Fibroblast of villous mesenchyme (primary cell): ENCODE results near the gene GLI1. TPM values are rescaled to one million over a fixed set of nuclear protein-coding genes. Genes with fewer than 3 reads are reported as not detected.
A peak's percentile ranks its signal among the peaks of the same experiment; 100 is the strongest.

Source experiments
- DNase-seq: peaks from one replicate; pipeline ENCODE4 v3.0.0-alpha.2; 2010; ENCODE audit warnings: low read depth
- H3K4me3 ChIP-seq: 2 replicates; pipeline ENCODE4 v1.5.1; 2011; ENCODE audit warnings: low read depth, mild to moderate bottlenecking, low read length
- total RNA-seq: library from RNA; depleted of rRNA; stranded (reverse); fragments of >200 nt; gene quantifications from 2 replicates; pipeline ENCODE4 v1.2.3, GENCODE V29; 2012
- TF ChIP-seq, protein P1 (sequence below): IDR thresholded peaks from 2 replicates; pipeline ENCODE4 v1.5.1; 2012; ENCODE audit warnings: low read depth, mild to moderate bottlenecking, low read length; ENCODE audit not compliant: insufficient read depth

The GLI1 gene
- total RNA-seq, 1 donor, result 0.86 TPM

DNA sequence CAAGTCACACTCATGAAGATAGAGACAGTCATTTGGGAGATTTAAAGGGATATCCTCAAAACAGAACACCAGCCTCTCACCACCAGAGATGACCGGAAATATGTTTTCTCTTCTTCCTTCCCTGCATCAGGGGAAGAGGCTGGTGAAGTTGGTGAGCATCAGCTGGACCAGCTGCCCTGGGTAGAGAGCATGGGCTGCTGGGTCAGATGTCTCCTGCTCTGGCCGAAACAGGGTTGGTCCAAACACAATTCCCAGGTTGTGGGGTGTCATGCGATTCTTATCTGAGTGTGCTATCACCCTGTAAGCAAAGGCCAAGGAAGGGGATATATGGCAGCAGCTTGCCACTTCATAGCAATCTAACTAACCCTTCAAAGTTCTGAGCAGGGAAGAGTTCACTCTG, 12.8 kb downstream of the GLI1 start:
- no peak overlapping the region for H3K4me3 ChIP-seq
- no peak for DNase-seq
- TF ChIP-seq, protein P1, sequence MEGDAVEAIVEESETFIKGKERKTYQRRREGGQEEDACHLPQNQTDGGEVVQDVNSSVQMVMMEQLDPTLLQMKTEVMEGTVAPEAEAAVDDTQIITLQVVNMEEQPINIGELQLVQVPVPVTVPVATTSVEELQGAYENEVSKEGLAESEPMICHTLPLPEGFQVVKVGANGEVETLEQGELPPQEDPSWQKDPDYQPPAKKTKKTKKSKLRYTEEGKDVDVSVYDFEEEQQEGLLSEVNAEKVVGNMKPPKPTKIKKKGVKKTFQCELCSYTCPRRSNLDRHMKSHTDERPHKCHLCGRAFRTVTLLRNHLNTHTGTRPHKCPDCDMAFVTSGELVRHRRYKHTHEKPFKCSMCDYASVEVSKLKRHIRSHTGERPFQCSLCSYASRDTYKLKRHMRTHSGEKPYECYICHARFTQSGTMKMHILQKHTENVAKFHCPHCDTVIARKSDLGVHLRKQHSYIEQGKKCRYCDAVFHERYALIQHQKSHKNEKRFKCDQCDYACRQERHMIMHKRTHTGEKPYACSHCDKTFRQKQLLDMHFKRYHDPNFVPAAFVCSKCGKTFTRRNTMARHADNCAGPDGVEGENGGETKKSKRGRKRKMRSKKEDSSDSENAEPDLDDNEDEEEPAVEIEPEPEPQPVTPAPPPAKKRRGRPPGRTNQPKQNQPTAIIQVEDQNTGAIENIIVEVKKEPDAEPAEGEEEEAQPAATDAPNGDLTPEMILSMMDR, result no peak

DNA sequence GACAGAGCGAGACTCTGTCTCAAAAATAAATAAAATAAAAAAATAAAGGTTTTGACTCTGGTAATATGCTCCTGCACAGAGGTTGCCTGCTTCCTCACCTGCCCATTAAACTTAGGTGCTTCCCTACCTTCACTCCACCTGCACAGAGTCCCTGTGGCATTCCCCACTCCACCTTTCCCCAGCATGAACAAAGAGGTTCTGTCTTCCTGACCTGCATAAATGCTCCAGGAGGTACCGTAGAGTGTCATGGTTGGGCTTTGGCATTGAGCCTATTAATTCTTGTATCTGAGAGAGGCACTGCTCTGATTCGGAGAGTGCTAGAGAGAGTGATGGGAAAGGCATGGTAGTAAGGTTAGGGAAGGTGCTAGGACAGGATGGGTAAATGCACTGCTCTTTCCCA, 13.8 kb downstream of the GLI1 start:
- TF ChIP-seq, protein P1, result no peak
- no peak overlapping the region for H3K4me3 ChIP-seq
- no peak for DNase-seq

DNA sequence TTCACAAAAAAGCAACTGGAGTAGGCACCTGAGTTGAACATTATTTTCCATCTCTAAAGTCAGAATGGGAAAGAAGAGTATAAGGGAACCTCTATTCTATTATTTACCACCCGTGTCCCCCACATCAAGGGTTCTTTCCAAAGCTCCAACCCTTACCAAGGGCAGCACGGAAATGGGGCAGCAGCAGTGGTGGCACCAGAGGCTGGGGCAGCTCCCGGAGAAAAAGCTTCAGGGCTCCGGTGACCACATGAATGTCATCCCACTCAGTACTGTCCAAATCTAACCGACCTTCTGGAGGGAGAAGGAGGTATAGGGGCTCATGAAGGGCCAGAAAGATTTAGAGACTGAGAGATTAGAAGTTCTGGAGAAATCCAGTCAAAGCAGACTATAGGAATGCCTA, 14.3 kb downstream of the GLI1 start:
- TF ChIP-seq, protein P1, result no peak
- H3K4me3 ChIP-seq, result no peak overlapping the region
- DNase-seq, result no peak

DNA sequence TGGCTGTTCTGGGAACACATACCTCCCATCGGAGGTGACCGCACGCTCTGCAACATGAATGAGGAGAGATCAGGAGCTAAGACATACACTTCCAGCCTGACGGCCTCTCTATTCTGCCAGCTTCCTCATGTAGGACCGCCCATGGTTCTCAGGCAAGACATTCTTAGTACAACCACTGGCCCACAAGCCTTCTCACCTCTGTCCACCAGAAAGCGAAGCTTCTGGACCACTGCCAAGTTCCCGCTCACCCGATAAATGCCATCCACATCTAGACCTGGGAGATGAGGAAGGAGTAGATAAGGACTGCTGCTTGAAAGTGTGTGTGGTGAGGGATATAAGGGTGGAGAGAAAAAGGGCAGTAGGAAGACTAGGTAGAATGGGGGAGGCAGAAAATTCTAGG, 14.8 kb downstream of the GLI1 start:
- TF ChIP-seq, protein P1, result no peak
- DNase-seq, result no peak
- no peak overlapping the region for H3K4me3 ChIP-seq

DNA sequence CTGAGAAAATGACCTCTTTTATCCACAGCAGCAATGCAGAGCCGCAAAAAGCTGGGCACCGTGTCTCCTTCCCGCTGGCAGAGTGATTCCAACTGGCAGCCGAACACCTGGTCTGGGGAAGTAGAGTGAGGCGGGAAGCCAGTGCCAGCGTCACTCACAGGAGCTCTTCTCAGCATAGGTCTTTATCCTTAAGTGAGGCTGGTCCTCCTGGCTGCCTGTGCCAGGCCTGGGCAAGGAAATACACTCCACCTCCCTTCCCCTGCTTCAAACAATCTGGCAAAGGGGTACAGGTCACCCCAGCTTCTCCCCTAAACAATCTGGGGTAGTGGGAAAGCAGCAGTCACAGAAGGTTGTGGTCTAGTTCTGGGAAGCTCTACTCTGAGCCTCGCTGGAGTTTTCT, 15.3 kb downstream of the GLI1 start:
- TF ChIP-seq, protein P1, result no peak
- H3K4me3 ChIP-seq, result no peak overlapping the region
- DNase-seq, result no peak

DNA sequence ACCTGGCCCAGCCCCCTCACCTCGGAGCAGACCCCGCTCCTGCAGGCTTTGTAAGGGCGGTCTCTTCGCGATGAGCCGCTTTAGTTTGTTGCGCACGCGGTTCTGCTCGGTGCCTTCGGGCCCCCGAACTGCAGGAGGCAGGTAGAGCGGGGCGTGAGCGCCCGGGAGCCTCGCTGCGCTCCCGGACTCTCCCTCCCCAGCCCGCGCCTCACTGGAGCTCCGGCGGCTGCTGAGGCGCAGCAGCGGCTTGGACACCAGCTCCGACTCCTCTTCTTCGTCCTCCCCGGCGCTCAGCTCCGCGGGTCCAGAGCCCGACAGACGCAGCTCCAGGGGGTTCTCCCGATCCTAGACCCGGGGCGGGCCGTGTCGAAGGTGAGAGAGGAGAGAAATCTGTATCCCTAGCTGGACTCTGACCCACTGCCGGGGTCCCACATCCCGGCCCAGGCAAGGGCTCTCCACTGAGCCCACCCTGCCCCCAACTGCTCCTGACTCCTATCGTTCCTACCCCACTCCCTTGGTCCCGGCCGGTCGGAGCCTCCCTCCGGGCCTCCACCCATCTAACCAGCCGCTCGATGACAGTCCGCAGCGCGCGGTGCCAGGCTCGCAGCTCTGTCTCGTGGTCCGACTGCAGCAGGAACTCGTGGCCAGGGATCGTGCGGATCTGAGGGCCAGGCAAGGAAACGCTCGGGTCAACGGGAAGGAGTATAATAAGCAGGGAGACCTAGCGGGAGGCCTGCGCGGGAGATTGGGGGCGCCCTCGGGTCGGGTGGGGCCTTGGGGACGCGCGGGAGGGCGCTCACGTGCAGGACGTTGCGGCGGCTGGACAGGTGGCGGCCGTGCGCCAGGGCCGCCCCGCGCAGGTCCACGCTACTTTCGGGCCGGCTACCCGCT, 15.9 kb downstream of the GLI1 start:
- H3K4me3 ChIP-seq, result peak overlapping the region; percentile 32
- TF ChIP-seq, protein P1, result no peak
- DNase-seq, result peak; percentile 39
